ENCODE data around the gene PPM1E.
"Not testable (repeated sequence)": the region's sequence is repeated elsewhere in the genome, so short reads cannot be mapped to it uniquely, and the experiment has no call there.

The PPM1E gene

GRCh38 chr17:58947824-58948223 lies 192.2 kb downstream of the PPM1E start:
- no peak for DNase-seq (ENCODE audit: low spot score)

DNA sequence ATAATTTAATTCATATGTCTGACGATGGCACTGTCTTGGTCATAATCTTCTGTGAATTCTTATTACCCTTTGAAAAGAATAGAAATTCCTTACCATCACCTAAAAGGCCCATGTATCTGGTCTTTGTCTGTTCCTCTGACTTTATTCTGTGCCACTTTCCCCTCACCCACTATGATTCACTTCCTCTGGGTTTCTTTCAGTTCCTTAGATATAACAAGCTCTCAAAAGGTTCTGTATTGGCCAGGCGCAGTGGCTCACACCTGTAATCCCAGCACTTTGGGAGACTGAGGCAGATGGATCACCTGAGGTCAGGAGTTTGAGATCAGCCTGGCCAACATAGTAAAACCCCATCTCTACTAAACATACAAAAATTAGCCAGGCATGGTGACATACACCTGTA lies 198.7 kb downstream of the PPM1E start:
- not testable (repeated sequence) for DNase-seq (ENCODE audit: low spot score)

DNA sequence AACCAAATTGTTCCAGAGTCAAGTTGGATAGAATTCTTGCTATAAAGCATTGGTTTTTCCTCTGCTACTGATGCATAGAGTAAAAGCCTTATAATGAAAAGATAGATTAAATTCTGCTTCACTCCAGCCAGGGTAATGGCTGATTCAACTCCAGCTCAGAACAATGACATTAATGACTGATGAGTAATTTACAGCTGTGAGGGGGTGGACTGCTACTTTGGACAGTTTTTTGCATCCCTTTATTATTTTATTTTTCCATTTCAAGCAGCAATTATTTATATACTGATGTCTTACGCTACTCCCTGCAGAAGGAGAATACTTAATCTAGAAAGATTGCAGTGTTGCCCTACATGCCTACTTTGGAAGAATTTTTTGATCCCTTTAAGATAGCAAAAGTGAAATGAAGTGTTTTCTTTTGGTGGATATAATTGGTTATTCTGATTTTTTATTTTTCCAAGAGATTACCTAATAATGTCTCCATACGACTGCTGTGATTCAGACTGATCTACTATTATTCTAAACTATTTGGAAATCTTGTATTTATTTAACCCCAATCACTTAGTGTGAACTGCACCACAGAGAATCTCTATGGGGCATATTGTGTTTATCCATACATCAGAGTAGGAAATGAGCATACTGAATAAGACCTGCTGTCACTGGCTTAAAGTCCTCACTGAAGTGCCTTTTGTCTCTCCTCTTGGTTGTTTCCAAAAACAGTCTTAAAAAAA lies 201.5 kb downstream of the PPM1E start:
- DNase-seq (ENCODE audit: low spot score) = peak; percentile 75

- not testable (repeated sequence) for DNase-seq (ENCODE audit: low spot score)
Measured at GRCh38 chr17:58957725-58958073, 202.0 kb downstream of the PPM1E start.

DNA sequence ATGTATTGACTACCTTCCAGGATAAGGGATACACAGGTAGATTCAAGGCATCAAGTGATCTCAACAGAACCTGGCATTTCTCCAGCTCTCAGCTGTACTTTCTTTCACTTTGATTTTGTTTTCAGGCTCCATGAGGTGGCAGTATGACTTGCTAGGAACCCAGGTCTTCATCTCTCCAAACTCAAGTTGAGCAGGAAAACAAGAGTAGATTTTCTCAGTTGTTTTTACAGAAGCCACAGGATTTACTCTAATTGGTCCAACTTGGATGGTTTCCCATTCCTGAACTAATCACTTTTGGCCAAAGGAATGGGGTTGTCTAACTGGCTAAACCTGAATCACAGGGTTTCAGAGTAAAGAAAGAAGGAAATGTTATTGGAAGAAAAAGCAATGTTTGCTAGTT lies 204.4 kb downstream of the PPM1E start:
- peak; percentile 61 for DNase-seq (ENCODE audit: low spot score)

- DNase-seq (ENCODE audit: low spot score) = no peak
Measured at GRCh38 chr17:58965221-58965620, 209.6 kb downstream of the PPM1E start.

GRCh38 chr17:58966208-58966607 lies 210.6 kb downstream of the PPM1E start:
- no peak for DNase-seq (ENCODE audit: low spot score)

DNA sequence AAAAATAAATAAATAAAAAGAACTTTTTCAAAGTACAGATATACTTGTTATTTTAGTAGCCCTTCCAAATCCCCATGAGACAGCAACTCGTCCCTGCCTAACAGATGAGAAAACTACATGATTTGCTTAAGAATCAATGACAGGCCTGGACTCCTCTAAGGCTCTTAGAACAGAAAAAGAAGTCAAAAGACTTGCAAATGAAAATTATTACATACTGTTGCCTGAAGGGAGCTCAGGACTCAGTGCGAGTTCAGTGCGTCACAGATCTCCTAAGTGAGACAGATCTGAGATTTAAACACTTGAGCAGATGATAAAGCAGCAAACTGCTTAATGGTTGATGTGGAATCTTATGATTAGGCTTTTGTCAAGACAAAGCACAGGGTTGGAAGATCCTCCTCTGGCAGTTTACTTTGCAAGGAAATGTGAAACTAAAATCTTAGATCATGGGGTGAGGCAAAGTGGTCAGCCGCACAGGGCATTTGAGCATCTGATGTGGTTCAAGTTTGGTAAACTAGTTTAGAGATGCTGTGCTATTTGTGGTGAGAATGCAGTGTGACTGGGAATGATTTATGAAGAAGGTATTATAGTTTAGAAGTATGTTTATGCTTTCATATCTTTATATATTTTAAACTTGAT lies 212.9 kb downstream of the PPM1E start:
- DNase-seq (ENCODE audit: low spot score) = no peak

GRCh38 chr17:58969156-58969555 lies 213.5 kb downstream of the PPM1E start:
- no peak for DNase-seq (ENCODE audit: low spot score)

DNA sequence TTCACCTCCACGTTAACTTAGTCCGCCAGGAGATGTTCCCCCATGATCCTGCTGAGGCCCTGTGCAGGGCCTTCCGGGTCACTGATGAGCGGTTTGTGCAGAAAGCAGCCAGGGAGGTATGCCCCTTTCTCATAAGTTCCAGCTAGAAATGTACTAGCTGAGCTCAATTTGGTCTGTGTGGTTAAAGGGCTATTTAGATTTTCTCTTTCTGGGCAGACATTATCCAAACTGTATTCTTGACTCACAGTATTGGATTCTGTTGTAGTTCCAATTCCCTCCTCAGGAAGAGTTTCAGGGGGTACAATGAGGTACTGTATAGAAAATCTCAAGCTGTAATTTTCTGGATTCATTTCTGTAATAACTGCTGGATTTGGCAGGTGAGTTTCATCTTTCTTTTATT lies 214.0 kb downstream of the PPM1E start:
- DNase-seq (ENCODE audit: low spot score) = no peak

DNA sequence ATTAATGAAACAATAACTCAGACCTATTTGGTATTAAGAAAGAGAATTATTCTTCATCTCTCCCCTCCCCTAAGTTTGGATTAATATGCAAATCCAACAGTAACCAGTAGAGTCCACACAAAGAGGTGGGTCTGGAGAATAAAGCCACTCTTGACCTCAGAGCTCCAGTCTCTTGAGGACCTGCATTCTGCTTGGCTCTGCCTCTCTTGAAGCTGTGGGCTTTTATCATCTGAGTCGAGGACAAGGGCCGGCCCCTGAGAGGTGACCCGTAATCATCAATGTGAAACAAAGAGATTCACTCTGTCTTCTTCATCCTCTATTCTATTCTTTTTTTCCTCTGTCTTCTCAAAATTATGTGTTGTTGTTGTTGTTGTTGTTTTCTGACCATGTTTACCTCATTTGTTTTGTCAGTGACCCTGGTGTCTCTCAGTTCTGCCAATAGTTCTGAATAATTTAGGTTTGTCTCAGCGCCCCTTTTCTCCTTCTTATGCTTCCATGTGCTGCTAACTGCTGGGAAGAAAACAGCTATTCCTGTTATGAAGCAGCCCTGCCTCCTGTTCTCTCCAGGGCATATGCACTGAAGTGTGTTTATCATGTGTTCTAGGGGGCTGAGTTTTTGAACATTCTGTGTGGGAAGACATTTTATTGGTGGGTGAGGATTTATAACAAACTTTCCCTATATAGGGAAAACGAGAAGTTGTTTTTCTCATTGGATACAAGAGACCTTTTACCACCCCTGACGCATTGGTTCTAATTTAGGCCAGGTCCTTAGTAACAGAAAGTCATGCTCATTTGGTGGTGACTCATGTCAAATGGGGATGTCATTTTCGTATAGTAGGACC lies 215.2 kb downstream of the PPM1E start:
- peak; percentile 74 for DNase-seq (ENCODE audit: low spot score)

DNA sequence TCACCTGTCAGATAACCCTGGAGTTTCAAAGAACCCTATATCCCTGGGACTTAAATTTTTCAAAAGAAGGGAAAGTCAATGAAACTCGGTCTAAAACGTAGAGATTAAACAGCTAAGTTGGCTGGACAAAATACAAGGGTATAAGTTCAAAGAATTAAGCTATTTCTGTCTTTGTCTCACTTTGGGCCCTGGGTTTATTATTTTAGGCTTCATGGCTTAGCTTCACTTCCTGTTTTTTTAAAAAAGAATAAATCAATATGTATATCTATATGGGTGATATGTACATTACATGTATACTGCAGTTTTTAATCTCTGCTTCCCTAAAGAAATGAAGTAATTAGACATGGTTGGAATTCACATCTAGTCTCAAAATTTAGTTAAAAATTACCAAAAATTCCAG lies 218.7 kb downstream of the PPM1E start:
- DNase-seq (ENCODE audit: low spot score) = no peak

DNA sequence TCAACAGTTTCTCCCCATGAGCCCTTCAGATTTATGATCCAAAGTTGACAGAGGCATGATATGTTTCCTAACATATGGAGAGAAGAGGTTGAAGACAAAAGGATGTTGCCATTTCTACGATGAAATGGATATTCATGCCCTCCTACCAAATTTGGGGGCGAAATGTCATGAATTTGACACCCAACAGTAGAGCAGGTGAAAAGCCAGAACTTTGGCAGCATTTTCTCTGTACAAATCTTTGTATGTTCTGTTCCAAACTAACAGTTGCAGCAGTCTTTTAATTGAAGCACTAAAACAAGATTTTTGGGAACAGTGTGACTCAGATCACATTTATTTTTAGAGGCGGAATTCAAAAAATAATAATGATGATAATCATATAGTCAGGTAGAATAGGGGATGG lies 220.9 kb downstream of the PPM1E start:
- no peak for DNase-seq (ENCODE audit: low spot score)

GRCh38 chr17:58980706-58981481 lies 225.2 kb downstream of the PPM1E start:
- no peak for DNase-seq (ENCODE audit: low spot score)

GRCh38 chr17:58982626-58983025 lies 227.0 kb downstream of the PPM1E start:
- no peak for DNase-seq (ENCODE audit: low spot score)

DNA sequence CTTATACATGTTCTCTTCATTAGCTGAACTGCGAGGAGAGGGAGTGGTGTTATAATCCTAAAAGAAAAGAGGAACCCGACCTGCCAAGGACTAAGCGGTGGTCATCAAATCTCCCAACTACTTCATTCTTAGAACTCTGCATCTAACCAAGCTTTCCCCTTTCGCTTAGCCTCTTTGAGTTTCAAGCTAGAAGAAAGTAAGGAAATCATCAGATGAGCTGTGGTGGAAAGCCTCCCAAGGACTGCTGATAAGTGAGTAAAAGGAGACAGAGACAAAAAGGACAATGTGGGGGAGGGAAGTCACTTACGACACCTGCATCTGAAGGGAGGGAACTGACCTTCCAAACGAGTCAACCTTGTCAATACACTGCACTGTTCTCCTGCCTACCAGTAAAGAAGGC lies 229.7 kb downstream of the PPM1E start:
- no peak for DNase-seq (ENCODE audit: low spot score)

DNA sequence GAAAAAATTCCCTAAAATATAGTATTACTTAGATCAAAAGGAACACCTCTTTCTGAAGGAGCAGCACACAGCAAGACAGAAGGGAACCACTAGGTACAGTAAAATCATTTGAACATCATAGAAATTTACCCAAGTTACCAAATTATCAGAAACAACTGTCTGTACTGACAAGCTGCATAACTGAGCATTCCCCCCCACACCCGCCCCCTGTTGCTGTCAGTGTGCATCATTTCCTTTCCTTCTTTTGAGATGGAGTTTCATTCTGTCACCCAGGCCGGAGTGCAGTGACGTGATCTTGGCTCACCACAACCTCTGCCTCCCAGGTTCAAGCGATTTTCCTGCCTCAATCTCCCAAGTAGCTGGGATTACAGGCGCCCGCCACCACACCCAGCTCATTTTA lies 230.3 kb downstream of the PPM1E start:
- DNase-seq (ENCODE audit: low spot score) = peak; percentile 8

GRCh38 chr17:58989629-58990028 lies 234.0 kb downstream of the PPM1E start:
- no peak for DNase-seq (ENCODE audit: low spot score)

DNA sequence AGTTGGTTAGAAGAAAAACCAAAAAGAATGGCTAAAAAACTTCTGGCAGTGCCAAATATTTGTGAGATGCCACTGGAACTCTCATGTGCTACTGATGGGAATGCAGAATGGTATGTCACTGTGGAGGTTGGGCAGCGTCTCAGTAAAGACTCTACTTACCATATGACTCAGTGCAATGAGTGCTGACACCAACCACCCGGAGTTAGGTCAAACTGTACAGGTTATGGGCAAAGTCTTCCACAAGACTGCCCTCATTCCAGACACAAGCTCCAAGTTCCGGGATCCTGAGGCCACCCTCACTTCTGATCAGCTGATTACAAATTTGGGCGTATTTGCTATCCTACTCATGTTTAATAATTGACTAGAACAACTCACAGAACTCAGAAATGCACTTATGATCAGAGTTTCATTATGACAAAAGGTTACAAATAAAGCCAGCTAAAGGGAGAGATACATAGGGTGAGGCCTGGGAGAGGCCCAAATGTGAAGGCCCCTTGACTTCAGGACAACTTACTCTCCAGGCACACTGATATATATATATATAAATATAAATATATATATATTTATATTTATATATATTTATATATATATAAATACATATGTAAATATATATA lies 236.2 kb downstream of the PPM1E start:
- peak; percentile 18 for DNase-seq (ENCODE audit: low spot score)

- DNase-seq (ENCODE audit: low spot score) = no peak
Measured at GRCh38 chr17:58993311-58993710, 237.7 kb downstream of the PPM1E start.

- DNase-seq (ENCODE audit: low spot score) = no peak
Measured at GRCh38 chr17:58995247-58995940, 239.7 kb downstream of the PPM1E start.
